HG02610 (cell line): Measurements from ENCODE around the gene EHD4.

Source experiments
- ATAC-seq: cut with Tn5 transposase; IDR thresholded peaks from one replicate; pipeline ENCODE4 v1.9.1; 2021; ENCODE audit warnings: mild to moderate bottlenecking, moderate library complexity; ENCODE audit not compliant: unreplicated experiment

The EHD4 gene

DNA sequence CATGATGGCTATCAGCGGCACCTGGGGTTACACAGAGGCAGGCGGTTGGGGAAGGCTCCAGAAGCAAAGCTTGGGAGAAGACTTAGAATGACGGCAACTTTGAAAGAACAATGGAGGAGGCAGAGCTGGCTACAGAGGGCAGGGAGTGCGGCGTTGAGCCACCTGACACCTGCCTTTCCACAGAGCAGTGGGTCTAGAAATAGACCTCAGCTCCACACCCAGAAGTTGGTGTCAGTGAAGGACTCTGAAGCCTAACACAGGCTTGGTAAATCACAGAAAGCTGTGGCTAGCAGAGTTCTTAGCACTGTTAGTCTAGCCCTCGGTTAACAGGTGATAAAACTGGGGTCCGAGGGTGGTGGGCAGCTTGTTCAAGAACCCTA lies 23.1 kb upstream of the EHD4 start:
- ATAC-seq: no peak

DNA sequence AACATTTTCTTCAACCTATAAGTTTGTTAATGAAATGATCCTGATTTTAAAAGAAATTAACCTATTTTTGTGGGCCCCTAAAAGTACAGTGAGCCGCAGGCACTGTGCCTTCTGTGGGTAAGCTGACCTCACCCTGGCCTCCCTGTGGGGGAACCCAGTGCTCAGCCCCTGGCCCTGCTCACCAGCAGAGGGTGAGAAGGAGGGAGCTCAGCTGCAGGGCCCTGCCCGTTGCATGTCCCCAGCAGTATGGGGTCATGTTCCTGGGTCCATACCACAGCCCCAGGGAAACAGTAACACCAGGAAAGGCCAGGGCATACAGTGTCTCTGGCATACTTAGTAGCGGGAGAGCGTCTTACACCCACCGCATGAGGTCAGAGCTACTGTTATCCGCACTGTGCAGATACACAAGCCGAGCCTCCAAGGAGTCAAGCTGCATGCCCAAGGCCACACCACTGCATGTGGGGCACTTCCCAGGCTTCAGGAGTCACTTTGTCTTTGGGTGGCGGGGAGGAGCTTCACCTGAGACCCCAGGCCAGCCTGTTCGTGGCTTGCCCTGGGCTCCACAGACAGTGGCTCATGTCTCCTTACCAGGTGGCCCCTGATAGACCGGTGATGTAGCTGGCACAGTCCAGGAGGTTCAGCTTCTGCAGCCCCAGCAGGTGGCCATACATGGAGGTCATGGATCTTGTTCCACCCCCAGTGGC lies 22.6 kb upstream of the EHD4 start:
- ATAC-seq: no peak

DNA sequence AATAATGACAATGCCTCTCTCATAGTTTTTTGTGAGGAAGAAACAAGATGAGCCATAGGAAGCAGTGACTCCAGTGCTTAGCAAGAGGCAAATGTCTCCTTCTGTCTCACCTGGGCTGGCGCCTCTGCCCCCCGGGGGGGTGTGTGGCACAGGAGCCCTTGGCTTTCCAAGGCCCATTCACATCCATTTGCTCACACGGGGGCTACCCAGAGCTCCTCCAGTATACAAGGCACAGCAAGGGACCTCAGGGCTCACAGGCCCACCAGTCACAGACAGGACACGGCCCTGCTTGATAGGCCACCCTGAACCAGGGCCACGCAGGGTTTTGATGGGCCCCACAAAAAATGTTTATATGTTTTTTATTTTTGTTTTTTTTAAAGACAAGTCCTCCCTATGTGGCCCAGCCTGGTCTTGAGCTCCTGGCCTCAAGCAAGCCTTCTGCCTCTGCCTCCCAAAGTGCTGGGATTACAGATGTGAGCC lies 21.9 kb upstream of the EHD4 start:
- no peak for ATAC-seq

DNA sequence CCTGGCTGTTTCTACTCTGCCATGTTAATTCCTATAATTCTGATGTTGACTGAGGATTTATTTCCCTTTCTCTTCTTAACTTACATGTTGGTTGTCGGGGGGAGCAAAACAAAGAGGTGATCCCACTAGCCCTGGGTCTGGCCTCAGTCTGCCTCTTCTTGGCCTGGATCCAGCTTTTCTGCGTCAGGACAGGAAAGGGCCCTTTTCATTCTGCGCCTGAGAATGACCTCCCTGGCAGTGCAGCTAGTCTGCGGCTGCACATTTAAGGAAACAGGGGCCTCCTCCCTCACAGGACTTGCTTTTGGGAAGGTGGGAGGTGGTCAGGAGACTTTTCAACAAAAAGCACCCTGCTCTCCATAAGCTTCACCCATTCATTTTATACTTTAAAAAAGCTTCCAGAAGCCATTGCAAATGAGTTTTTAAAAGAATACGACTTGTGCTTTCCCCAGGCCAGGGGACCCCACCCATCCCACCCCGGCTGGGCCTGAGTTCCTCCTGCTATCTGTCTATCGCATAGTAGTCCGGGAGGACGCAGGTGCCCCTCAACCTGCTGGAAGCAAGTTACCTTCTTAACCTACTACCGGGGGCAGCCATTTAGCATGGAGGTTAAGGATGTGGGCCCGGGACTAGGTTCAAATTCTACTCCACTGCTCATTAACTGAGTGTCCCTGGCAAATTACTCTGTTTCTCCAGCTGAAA lies 21.3 kb upstream of the EHD4 start:
- ATAC-seq: no peak

DNA sequence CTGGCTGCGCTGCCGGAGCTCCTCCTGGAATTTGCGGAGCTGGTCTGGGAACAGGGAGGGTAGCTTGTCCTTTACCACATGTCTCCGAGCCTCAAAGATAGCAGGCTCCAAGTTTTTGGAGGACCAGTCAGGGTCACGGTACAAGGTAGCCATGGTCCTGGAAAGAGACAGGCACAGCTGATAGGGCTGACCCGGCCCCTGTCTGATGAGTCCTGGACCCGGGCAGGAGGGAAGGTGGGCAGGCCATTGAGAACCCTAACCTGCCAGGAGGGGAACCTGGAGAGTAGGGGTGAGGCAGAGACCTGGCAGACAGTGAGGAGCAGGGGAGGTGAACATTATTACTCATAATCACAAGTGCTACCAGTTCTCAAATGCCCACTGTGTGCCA lies 20.4 kb upstream of the EHD4 start:
- ATAC-seq: no peak

DNA sequence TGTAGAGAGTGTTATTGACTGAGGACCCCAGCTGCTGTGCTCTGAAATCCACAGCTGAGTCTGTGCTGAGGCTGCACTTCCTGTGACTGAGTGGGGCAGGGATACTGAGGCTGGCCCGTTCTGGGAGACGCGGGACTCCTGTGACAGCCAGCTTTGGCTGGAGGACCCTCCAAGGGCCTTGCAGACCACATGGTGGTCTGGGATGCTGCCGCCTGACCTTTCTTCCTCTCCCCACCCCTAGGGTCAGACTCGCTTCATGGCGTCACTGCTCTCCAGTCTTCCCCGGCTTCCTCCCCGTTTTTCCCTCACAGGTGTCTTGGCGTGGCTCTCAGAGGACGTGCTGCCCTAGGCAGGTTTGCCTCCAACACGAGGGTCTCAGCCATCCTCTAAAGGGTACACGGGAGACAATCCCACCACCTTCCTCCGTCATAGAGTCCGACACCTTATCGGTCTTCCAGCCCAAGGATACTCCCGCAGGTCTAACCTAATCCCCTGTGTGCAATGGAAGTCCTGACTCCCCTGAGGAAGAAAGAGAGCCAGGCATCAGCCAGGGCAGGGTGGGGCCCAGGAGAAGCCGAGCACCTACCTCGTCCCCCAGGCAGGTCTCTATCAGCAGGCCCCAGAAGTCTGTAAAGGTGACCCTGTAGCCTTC lies 19.9 kb upstream of the EHD4 start:
- ATAC-seq: no peak

DNA sequence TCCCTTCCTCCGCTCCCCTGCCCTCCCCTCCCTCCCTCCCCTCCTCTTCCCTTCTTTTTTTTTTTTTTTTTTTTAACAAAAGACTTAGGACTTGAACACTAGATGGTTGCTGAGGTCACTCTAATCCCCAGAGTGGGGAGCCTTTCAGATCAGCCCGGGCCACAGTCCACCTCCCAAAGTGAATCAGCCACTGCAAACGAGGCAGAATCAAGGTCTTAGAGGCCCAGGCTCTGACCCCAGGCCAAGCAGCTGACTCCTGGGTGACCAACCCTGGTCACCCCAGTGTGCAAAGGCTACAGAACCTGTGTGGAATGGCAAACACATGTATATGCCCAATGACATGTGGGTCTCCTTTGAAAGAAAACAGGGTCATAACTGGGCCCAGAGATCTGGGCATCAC lies 18.3 kb upstream of the EHD4 start:
- ATAC-seq: no peak

DNA sequence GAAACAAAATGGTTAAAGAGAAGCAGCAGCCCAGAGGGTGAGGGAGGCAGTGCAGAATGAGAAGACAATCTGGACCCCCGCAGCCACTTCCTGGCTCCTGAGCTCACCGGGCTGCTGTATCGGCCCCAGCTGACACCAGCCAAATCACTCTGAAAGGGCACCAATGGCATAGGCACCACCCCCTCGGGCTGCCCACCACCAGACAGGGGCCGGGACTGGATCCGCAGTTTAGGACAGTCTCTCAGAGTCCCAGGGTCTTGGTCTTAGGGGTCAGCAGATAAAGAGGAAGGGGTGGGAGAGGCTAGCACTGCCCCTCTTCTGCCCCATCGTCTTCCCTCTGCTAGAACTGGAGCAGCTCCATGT lies 17.9 kb upstream of the EHD4 start:
- no peak for ATAC-seq

DNA sequence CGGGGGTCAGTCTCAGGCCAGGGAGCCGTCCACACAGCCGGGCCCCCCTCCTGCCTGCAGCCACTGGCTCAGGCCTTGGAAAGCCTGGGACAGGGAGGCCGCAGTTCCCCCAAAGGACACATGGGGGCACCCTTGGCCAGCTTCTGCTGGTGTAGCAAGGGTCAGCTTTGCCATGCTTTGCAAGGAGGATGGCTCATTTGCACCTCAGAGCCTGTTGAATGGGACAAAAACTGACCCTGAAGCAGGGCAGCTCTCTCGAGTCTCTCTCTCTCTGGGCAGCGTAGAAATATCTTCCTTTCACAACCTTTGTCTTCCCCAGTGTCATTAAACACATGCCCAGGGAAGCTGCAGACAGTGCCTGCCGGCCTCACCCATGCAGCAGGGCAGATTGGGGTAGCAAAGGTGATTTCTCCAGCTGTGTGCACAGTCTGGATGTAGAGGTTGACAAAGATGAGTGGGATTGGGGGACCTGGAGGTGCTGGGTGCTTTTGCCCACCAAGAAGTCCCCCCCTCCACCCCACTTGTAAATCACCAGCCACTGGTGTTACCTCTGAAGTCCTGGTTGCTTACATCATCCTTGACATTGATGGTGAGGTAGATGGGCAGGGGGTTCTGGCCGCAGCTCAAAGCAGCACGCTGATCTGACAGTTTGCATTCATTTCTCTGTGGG lies 17.4 kb upstream of the EHD4 start:
- peak; percentile 54 for ATAC-seq

DNA sequence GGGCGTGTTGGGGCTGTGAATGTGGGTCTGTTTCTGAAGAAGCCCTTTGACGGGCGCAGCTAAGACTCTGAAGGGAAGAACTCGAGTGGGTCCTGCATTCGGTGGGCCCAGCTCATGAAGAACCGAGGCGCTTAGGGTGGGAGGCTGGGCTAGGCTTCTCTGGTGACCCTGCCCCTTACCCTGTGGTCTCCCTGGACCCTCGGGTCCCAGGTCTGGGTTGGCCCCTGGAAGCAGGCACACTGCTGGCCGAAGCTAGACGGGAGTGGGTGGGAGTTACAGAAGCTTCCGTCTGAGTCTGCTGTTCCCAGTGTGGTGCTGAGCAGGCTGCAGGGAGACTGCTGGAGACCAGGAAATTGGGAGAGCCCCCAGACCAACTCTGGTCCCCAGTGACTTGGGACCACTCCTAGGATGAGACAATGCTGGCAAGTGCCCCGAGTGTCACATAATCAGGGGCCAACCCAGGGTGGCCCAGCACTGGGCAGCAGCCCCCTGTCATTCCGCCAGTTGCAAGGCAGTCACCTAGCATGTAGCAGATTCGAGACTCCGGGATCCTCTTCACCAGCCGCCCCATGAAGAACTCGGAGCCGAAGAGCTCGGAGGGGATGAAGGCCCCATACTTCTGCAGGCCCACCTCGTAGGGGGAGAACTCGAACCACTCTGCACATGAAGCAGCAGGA lies 16.7 kb upstream of the EHD4 start:
- ATAC-seq: no peak

DNA sequence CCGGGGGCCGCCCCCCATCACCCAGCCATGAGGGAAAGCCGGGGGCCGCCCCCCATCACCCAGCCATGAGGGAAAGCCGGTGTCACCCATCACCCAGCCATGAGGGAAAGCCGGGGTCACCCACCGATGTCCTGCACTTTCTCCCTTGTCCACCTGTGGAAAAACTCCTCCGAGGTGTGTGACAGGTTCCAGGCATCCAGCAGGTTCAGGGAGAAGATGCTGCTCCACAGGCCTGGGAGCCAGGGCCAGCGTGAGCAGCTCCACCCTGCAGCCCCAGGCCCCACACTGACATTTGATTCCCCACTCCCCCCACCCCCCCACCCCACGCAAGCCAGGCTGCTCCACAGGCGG lies 15.5 kb upstream of the EHD4 start:
- ATAC-seq: no peak

DNA sequence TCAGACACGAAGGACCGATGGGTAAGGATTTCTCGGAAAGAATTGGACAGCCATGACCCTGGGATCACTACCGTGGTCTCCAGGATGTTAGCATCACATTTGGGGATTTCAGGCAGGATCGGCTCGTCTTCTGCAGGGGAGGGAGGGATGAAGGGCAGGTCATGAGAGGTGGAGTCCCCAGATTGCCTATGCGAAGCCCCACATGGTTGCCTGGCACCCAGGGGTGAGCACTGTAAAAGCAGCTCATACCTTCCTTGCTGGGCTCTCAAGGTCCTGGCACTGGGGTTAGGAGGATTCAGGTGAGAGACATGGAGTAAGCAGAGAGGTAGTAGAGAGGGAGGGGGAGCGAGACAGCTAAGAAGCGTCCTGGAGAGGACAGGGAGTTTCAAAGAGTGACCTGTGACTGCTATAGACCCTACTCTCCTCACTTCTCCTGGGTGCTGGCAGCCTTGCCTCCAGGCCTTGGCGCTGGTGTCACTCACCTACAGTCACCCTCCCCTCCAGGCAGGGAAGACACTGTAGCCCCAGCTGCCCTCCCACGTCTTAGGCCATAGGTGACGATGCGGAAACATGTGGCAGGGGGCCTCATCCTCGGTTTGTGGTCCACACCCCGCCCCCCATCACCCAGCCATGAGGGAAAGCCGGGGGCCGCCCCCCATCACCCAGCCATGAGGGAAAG lies 15.0 kb upstream of the EHD4 start:
- no peak for ATAC-seq

DNA sequence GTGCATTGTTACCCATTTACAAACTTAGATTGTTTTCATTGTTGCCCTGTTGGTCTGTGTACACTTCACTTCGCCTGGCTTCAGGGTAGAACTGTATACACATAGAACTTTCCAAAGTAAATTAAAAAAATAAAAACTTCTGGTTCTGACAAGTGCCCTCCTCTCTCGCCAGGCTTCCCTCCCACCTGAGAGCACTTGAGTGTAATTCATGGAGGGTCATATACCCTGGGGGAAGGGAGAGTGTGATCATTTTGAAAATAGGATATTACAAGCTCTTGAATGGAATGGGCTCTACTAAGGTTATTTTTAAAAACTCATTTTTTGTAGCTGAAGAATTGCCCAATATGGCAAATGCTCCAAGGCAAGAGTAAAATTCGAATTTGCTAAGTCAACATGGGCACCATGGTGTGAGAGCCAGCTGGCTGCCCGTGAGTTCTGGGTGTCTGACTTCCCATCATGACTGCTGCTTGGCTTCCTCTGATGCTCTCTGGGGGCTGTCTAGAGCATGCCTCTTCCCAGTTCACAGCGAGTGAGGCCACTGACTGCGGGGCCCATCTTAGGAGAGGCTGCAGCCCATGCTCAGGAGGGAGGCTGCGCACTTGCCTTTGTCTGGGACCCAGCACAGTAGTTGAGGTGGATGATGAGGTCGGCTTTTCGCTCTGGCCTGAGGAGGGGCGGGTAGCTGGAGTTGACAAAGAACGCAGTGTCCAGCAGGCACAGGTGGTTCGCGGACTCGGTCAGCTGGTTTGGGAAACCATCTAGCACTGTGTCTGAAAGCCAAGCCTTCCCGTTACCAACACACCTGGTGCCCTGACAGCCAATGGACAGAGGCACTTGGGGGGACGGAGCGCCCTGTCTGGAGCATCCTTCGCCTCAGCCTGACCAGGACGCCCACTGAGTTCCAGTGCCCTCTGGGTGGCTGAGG lies 13.1 kb upstream of the EHD4 start:
- no peak for ATAC-seq

DNA sequence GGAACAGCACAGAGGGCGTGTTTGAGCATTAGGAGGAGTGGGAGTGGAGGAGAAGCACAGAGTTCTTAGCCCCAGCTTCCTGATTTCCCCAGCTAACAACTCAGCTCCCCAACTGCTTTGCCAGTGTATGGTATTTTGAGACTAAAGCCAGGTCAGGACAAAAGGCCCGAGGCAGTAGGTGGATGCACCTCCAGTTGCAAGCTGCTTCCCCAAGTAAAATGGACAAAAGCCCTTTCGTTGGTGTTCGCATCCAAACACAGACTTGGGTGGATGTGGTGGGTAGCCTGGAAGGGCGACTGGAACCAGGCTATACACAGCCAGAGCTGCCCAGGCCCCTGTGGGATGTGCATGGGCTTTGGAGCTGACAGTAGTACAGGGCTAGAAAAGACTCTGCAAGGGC lies 12.3 kb upstream of the EHD4 start:
- no peak for ATAC-seq

DNA sequence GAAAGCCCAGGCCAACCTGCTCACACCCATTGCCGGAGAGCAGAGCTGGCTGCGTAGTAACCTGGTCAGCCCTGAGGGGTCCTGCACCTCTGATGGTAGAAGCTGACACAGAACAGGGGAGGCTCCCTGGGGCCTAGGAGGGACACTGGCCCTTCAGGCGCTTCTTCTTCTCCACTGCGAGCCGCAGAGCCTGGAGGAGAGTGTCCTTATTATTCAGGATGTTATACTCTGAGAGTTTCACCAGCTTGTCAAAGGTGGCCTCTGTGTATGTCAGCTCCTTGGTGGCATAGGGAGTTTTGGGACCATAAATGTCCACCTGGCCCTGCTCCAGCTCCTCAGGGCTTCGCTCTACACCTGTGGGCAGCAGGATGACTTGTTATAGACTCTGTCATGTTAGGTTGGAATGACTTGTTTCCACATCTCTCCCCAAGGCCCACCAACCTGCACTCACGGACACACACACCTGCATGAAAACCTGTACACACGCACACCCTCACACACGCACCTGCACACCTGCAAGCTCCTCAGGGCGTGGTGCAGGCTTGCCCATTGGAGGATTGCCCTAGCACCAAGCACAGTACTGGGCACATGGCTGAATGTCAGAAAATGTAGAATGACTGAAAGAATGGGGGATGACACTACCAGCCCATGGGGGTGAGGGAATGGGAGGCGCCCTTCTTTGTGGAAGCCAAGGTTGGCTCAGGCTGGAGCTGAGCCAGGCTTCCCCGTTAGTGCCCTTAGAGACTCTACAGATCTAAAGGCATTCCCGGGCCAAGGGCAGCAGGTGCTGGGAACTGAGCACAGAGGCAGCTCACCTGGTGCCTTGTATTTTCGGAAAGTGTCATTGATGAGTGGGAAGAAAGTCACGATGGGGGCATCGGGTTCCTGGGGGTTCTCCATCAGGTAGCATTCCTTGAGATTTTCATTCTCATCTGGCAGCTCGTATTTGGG lies 11.5 kb upstream of the EHD4 start:
- no peak for ATAC-seq

DNA sequence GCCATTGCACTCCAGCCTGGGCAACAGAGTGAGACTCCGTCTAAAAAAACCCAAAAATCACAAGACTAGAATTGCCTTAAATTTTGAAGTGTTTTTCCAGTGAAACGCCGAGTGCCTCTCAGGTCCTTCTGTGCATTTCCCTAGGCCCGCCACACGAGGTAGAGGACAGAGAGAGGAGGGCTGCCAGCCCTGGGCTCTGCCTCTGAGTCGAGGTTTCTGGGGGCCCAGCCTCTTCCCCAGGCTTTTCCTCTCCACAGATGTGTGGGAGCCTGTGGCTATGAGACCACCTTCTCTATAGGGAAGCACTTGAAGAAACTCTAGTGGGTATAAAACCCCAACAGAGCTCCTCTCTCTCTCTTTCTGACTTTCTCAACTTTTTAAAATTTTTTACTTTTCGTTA lies 10.9 kb upstream of the EHD4 start:
- no peak for ATAC-seq

DNA sequence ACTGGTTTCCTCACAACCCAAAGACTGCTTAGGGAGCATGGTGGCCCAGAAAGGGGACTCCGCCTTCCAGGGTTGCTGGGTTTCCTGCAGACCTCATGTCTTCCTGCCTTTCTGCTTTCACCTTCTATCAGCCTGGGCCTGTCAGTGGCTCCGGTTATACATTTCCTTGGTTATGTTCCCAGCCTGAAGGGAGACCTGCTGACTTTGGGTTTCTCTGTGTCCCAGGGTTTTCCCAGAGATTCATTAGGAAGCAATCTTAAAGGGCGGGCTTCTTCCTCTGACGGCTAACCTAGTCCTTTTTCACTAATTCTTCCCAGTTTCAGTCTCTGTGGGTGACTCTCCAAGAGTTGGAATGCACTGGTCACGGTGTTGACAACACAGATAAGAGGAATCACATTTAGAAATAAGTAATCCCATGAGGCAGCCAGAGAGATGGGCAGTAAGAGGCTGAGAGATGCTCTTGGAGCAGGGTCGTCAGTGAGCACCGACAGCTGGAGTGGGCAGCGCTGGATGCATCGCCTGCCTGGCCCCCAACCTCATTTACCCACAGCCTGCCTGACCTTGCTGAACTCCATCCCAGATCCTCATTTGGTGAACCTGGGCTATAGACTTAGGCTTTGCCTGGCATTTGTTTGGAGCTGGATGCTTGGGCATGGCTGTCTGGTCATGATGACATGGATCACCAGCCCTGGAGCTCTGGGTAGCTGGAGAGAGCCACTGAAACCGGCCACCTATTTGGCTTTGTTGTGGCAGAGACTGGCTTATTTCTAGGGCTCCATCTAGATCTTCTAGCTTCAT lies 10.0 kb upstream of the EHD4 start:
- ATAC-seq: no peak
